GM23338 (cell line): ENCODE measurements around the gene ATP2A3. TPM values are rescaled to one million over a fixed set of nuclear protein-coding genes. Genes with fewer than 3 reads are reported as not detected.

ENCODE experiments used
- ATAC-seq: fragments of 200-7000 bp; cut with Tn5 transposase; 3 replicates; pipeline ENCODE4 v1.9.1; 2020
- DNase-seq: peaks from one replicate; pipeline ENCODE4 v3.0.0-alpha.2; 2015; ENCODE audit warnings: low spot score
- H2AFZ ChIP-seq: fragments of 200-600 bp; sonication (generic); 2 replicates; pipeline ENCODE4 v1.8.0; 2016; ENCODE audit warnings: antibody characterized with exemption, mild to moderate bottlenecking, moderate library complexity
- H3F3A ChIP-seq: fragments of 200-600 bp; sonication (generic); replicated peaks from 2 replicates; pipeline ENCODE4 v1.8.0; 2017; ENCODE audit warnings: antibody characterized with exemption, mixed run types, low read depth
- H3K27ac ChIP-seq: fragments of 200-600 bp; sonication (generic); 2 replicates; pipeline ENCODE4 v1.6.1; 2016; ENCODE audit warnings: low read depth
- H3K27me3 ChIP-seq: fragments of 200-600 bp; sonication (generic); 2 replicates; pipeline ENCODE4 v1.8.0; 2016; ENCODE audit warnings: mild to moderate bottlenecking, mixed run types, moderate library complexity; ENCODE audit not compliant: insufficient read depth
- H3K36me3 ChIP-seq: fragments of 200-600 bp; sonication (generic); 2 replicates; pipeline ENCODE4 v1.8.0; 2016; ENCODE audit warnings: mild to moderate bottlenecking; ENCODE audit not compliant: insufficient read depth
- H3K4me1 ChIP-seq: fragments of 200-600 bp; sonication (generic); 2 replicates; pipeline ENCODE4 v1.8.0; 2016; ENCODE audit warnings: mild to moderate bottlenecking, moderate library complexity; ENCODE audit not compliant: insufficient read depth
- H3K4me2 ChIP-seq: fragments of 200-600 bp; sonication (generic); 2 replicates; pipeline ENCODE4 v1.7.1; 2017; ENCODE audit warnings: mixed run types
- H3K4me3 ChIP-seq: fragments of 200-600 bp; sonication (generic); 2 replicates; pipeline ENCODE4 v1.6.1; 2016; ENCODE audit warnings: mixed run types
- H3K79me2 ChIP-seq: fragments of 200-600 bp; sonication (generic); replicated peaks from 2 replicates; pipeline ENCODE4 v1.8.0; 2017; ENCODE audit warnings: mild to moderate bottlenecking; ENCODE audit not compliant: insufficient read depth
- H3K9me2 ChIP-seq: fragments of 200-600 bp; sonication (generic); 2 replicates; pipeline ENCODE4 v1.8.0; 2017; ENCODE audit not compliant: insufficient read depth
- H4K20me1 ChIP-seq: fragments of 200-600 bp; sonication (generic); replicated peaks from 2 replicates; pipeline ENCODE4 v1.8.0; 2017; ENCODE audit warnings: mild to moderate bottlenecking; ENCODE audit not compliant: insufficient read depth
- H3K27ac Mint-ChIP-seq: 2 replicates; pipeline ENCODE4 v1.8.0; 2020; ENCODE audit warnings: inconsistent platforms, mild to moderate bottlenecking, moderate library complexity, mixed read lengths
- H3K27me3 Mint-ChIP-seq: 3 replicates; pipeline ENCODE4 v1.8.0; 2022; ENCODE audit warnings: low read depth, mild to moderate bottlenecking, moderate library complexity, mixed read lengths, inconsistent platforms; ENCODE audit not compliant: insufficient read depth, poor library complexity
- H3K36me3 Mint-ChIP-seq: 3 replicates; pipeline ENCODE4 v1.8.0; 2021; ENCODE audit warnings: low read depth, mild to moderate bottlenecking, inconsistent platforms, moderate library complexity, mixed read lengths
- H3K4me1 Mint-ChIP-seq: 3 replicates; pipeline ENCODE4 v1.8.0; 2020; ENCODE audit warnings: mild to moderate bottlenecking, inconsistent platforms, mixed read lengths
- H3K4me3 Mint-ChIP-seq: 3 replicates; pipeline ENCODE4 v1.8.0; 2021; ENCODE audit warnings: moderate library complexity, mild to moderate bottlenecking, inconsistent platforms, mixed read lengths
- H3K9me3 Mint-ChIP-seq: 3 replicates; pipeline ENCODE4 v1.8.0; 2020; ENCODE audit warnings: moderate library complexity, mild to moderate bottlenecking, inconsistent platforms, mixed read lengths
- CREB1 ChIP-seq: fragments of 250-450 bp; sonication (Bioruptor Pico); IDR thresholded peaks from 2 replicates; pipeline ENCODE4 v1.5.0; 2020; ENCODE audit warnings: low read depth, mild to moderate bottlenecking, moderate library complexity
- CTCF ChIP-seq, 2 experiments: fragments of 200-600 bp in 1 of 2; sonication (generic) in 1 of 2; conservative IDR thresholded peaks; 2 replicates each; pipeline versions ENCODE4 v1.5.1 to v1.6.1; 2016 to 2017; ENCODE audit warnings: antibody characterized with exemption in 2 of 2, low read depth in 2 of 2, mild to moderate bottlenecking in 2 of 2, moderate library complexity in 1 of 2
- ETS1 ChIP-seq: IDR thresholded peaks from 2 replicates; pipeline ENCODE4 v1.6.1; 2016; ENCODE audit warnings: antibody characterized with exemption
- EZH2 ChIP-seq: fragments of 200-600 bp; sonication (generic); IDR thresholded peaks from one replicate; pipeline ENCODE4 v1.8.0; 2017; ENCODE audit warnings: antibody characterized with exemption, mild to moderate bottlenecking, low read depth; ENCODE audit not compliant: unreplicated experiment
- EZH2phosphoT487 ChIP-seq: fragments of 200-600 bp; sonication (generic); IDR thresholded peaks from one replicate; pipeline ENCODE4 v1.8.1; 2018; ENCODE audit warnings: antibody characterized with exemption; ENCODE audit not compliant: unreplicated experiment
- JUNB ChIP-seq: IDR thresholded peaks from one replicate; pipeline ENCODE4 v1.6.1; 2016; ENCODE audit warnings: antibody characterized with exemption; ENCODE audit not compliant: unreplicated experiment
- NANOG ChIP-seq: IDR thresholded peaks from 2 replicates; pipeline ENCODE4 v1.6.1; 2016; ENCODE audit warnings: antibody characterized with exemption, borderline replicate concordance
- POLR2AphosphoS5 ChIP-seq: IDR thresholded peaks from 2 replicates; pipeline ENCODE4 v1.6.1; 2016; ENCODE audit warnings: antibody characterized with exemption, low read depth
- REST ChIP-seq: IDR thresholded peaks from one replicate; pipeline ENCODE4 v1.6.1; 2018; ENCODE audit warnings: antibody characterized with exemption; ENCODE audit not compliant: unreplicated experiment
- STAT1 ChIP-seq: IDR thresholded peaks from one replicate; pipeline ENCODE4 v1.6.1; 2016; ENCODE audit warnings: antibody characterized with exemption; ENCODE audit not compliant: unreplicated experiment
- ZNF114 ChIP-seq: fragments of 250-450 bp; sonication (Bioruptor Pico); IDR thresholded peaks from 2 replicates; pipeline ENCODE4 v1.5.0; 2020; ENCODE audit warnings: mild to moderate bottlenecking, moderate library complexity
- ZNF331 ChIP-seq: fragments of 250-450 bp; sonication (Bioruptor Pico); IDR thresholded peaks from 2 replicates; pipeline ENCODE4 v1.5.0; 2020; ENCODE audit warnings: low read depth, mild to moderate bottlenecking, moderate library complexity
- ZNF462 ChIP-seq: fragments of 250-450 bp; sonication (Bioruptor Pico); IDR thresholded peaks from 2 replicates; pipeline ENCODE4 v1.5.0; 2020; ENCODE audit warnings: mild to moderate bottlenecking, moderate library complexity
- polyA plus RNA-seq: library from polyadenylated mRNA; unstranded; fragments of >200 nt; fragmentation: Nextera tagmentation; extraction: Ambion mirVana; gene quantifications from 2 replicates; pipeline ENCODE4 v1.2.1, GENCODE V29; 2016
- total RNA-seq: library from RNA; depleted of rRNA; stranded (reverse); fragments of >200 nt; shearing (Covaris generic); gene quantifications from 2 replicates; pipeline ENCODE4 v1.2.3, GENCODE V29; 2014

ATP2A3 gene
- total and polyA plus RNA-seq, 2 experiments from 2014 or later: 9.6 to 35.2 TPM

GRCh38 chr17:3914312-3914670 lies 49.9 kb downstream of the ATP2A3 start:
- no peaks in the 10 kb centered on the region for H4K20me1 ChIP-seq
- no peak overlapping the region for H3K4me2 ChIP-seq
- Mint-ChIP-seq H3K4me3 (no peak overlapping the region), H3K27me3 (peaks cover 7% of the 10 kb centered on the region), H3K4me1 (peaks cover 5% of the 10 kb centered on the region; the same call in 1 of the 3 replicates), H3K9me3 (no peaks in the 10 kb centered on the region), H3K27ac (no peak overlapping the region), H3K36me3 (no peaks in the 10 kb centered on the region)
- no peak overlapping the region for H3K27ac ChIP-seq
- no peak for DNase-seq
- TF ChIP-seq POLR2AphosphoS5 (no peak), ZNF114 (CRISPR knock-in tag) (no peak), JUNB (no peak), EZH2 (no peak), ZNF331 (no peak), EZH2phosphoT487 (no peak), CTCF (conservative IDR thresholded peaks at IDR 0.05; ENCODE audit: low read depth in 2 of 2) (no peak), NANOG (no peak), ETS1 (no peak), CREB1 (no peak), REST (no peak), ZNF462 (CRISPR knock-in tag) (no peak), STAT1 (no peak)
- H3F3A ChIP-seq: no peaks in the 10 kb centered on the region
- no peaks in the 10 kb centered on the region; the same call in 1 of the 2 replicates for H3K4me1 ChIP-seq
- H3K27me3 ChIP-seq: no peaks in the 10 kb centered on the region
- H3K9me2 ChIP-seq: no peaks in the 10 kb centered on the region
- no peak overlapping the region for H3K4me3 ChIP-seq
- H2AFZ ChIP-seq: no peak overlapping the region
- no peaks in the 10 kb centered on the region for H3K79me2 ChIP-seq
- ATAC-seq: no peak
- H3K36me3 ChIP-seq: no peaks in the 10 kb centered on the region
